Cardiac fibroblast (primary cell): ENCODE measurements around the gene LINGO1.

Experiments
- DNase-seq, 2 donors: peaks; one replicate each; pipeline versions ENCODE4 v3.0.0 to v3.0.0-alpha.2; 2010; ENCODE audit warnings: low read depth in 2 of 2
- H3K4me3 ChIP-seq, 2 donors: replicated peaks in 1 of 2; 1 replicate in 1 of 2; 2 replicates in 1 of 2; pipeline ENCODE4 v1.5.1; 2011; ENCODE audit warnings: low read depth in 2 of 2, low read length in 2 of 2, mild to moderate bottlenecking in 2 of 2, moderate library complexity in 1 of 2
- TF ChIP-seq, protein P1 (sequence below): IDR thresholded peaks from one replicate; pipeline ENCODE4 v1.5.1; 2011; ENCODE audit warnings: low read depth, mild to moderate bottlenecking, low read length, inconsistent platforms

LINGO1 gene

DNA sequence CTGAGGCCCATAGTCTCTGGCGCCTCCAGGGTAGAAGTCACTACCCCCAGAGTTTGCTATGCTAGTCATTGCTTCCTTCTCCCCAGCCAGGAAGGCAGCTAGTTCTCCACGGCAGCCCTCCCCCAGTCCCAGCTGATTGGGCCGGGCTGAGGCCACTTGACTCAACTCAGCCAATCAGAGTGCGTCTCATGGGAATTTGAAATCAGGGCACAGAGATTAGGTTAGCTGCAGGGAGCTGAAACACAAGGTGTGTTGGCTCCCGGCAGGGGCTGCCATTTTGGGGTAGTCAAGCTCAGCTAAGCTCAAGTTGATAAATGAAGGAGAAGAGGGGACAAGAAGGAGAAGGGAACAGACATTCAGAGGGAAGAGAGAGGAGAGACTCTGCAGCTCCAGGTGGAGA is 32.8 kb downstream of the LINGO1 start:
- no peak overlapping the region for H3K4me3 ChIP-seq
- TF ChIP-seq, protein P1, sequence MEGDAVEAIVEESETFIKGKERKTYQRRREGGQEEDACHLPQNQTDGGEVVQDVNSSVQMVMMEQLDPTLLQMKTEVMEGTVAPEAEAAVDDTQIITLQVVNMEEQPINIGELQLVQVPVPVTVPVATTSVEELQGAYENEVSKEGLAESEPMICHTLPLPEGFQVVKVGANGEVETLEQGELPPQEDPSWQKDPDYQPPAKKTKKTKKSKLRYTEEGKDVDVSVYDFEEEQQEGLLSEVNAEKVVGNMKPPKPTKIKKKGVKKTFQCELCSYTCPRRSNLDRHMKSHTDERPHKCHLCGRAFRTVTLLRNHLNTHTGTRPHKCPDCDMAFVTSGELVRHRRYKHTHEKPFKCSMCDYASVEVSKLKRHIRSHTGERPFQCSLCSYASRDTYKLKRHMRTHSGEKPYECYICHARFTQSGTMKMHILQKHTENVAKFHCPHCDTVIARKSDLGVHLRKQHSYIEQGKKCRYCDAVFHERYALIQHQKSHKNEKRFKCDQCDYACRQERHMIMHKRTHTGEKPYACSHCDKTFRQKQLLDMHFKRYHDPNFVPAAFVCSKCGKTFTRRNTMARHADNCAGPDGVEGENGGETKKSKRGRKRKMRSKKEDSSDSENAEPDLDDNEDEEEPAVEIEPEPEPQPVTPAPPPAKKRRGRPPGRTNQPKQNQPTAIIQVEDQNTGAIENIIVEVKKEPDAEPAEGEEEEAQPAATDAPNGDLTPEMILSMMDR, result no peak
- DNase-seq, result peak; percentile 49 to 64

DNA sequence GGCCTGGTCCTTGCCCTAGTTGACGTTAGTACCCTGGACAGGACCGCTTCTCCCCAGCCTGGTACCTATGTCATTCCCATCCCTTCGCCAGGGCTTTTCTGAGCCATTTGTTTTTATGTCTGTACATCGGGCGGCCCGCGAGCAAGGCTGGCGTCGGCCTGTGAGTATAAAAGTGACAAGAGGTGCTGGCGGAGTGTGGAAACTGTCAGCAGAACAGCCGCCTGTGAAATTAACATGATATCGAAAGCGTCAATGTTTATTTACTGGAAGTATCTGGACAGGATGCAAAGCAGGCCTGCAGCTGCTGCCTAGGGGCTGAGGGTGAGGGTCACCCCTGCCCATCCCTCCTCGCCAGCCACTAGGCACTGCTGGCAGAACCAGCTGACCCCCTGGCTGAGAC is 33.4 kb downstream of the LINGO1 start:
- TF ChIP-seq, protein P1, result no peak
- no peak for DNase-seq
- H3K4me3 ChIP-seq, result no peak overlapping the region

DNA sequence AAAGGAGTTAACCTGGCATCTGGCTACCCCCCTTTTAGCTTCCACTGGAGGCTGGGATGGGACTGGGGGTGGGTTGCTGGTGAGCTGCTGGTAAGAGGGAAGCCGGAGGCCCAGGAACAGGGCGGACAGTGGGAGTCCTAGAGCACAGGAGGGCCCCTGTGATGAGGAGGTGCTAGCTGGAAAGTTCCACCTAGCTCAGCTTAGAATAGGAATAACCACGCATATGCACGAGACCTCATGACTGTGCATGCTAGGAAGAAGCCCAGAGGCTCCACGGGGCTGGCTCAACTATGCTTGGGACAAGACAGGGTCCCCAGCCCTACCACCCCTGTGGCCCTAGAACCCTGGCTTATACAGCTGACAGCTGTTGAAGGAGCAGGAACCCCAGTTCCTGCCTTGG is 34.1 kb downstream of the LINGO1 start:
- no peak overlapping the region for H3K4me3 ChIP-seq
- DNase-seq, result no peak
- TF ChIP-seq, protein P1, result no peak

DNA sequence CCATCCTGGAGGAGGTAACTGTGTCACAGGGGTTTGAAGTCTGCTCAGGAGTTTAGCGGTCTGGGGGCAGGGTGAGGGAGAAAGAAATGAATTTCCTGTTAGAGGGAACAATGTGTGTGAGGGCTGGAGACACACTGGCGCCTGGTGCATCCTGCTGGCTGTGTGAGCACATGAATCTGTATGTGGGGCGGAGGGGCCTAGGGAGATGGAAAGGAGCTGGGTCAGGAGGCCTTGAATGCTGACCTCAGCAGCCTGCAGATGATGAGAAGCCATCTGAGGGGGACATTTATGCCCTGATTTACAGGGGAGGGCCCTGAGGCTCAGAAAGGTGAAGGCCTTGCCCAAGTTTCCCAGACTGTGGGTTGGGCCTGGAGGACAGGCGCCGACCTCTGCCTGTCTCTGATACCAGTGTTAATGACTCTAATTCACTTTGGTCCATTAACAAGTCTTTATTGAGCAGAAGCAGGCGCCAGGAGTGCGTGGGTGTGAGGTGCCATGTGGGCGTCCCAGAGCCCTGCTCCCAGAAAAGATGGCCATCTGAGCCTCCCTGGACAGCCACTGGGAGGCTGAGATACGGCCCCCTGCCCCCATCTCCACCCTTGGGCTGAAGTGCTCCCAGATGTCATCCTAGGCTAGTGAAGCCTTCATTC is 34.8 kb downstream of the LINGO1 start:
- TF ChIP-seq, protein P1, result no peak
- H3K4me3 ChIP-seq, result no peak overlapping the region
- no peak for DNase-seq

DNA sequence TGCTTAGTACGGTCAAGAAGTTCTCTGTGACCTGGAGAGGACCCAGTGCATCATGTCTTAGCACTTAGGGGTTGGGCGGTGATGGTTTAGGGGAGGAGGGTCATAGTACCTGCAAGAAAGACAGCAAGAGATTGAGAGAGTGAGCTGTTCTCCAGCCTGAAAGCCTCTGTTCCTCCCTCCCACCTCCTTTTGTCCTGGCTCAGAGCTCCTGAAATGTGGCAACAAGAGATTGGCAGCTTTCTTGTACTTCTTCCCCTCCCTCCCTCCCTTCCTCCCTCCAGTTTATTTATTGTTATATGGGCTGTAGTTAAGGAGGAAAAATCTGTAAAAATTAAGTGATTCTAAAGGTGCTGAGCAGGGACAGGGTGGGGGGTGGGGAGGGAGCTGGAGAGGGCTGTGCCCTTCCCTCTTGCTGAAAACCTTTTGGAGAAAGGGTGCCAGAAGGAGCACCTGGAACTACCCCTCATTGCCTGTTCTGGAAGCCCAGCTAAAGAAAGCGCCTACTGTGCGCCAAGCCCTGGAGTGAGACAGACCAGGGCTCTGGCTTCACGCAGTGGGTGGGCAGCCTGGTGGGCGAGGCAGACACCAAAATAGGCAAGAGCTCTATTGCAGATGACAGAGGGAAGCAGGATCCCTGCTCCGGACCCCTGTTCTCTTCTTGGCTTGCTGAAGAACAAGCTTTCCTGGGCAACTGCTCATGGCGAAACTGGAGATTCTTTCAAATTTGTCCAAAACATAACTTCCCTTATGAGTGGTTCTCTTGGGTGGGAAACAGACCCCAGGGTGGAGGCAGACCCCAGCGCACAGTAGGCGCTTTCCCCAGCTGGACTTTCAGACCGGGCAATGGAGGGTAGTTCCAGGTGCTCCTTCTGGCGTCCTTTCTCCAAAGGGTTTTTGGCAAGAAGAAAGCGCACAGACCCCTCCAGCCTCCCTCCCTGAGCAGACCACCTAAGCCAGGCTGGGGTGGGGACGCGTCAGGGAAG is 35.6 kb downstream of the LINGO1 start:
- no peak for DNase-seq
- H3K4me3 ChIP-seq, result no peak overlapping the region
- TF ChIP-seq, protein P1, result no peak

DNA sequence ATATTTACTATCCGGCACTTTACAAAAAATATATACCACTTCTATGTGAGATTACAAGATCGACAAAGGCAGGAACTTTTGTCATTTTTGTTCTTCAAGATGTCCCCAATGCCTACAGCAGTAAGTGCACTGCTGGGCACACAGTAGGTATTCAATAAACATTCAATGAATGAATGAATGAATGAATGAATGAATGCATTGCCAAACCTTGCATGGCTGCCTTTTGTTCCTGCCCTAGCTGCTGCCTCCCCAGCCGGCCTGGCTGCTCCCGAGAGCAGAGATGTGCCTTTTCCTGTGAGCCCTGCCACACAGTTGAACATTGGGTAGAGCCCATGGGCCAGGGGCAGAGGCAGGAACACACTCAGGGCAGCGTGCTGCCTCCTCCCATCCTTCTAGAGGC is 37.5 kb downstream of the LINGO1 start:
- TF ChIP-seq, protein P1, result no peak
- H3K4me3 ChIP-seq, result no peak overlapping the region
- no peak for DNase-seq
